Brain microvascular endothelial cell (primary cell): Measurements from ENCODE around the gene LSM12.

Source experiments
- DNase-seq: peaks from one replicate; pipeline ENCODE4 v3.0.0-alpha.2; 2020
- H3K27ac ChIP-seq: fragments of 250-450 bp; sonication (Bioruptor Pico); 2 replicates; pipeline ENCODE4 v1.5.1; 2020; ENCODE audit warnings: mild to moderate bottlenecking, moderate library complexity
- H3K27me3 ChIP-seq: fragments of 250-450 bp; sonication (Bioruptor Pico); replicated peaks from 2 replicates; pipeline ENCODE4 v1.5.1; 2020; ENCODE audit warnings: mild to moderate bottlenecking
- H3K36me3 ChIP-seq: fragments of 250-450 bp; sonication (Bioruptor Pico); replicated peaks from 2 replicates; pipeline ENCODE4 v1.5.1; 2020; ENCODE audit warnings: mild to moderate bottlenecking
- H3K4me3 ChIP-seq: 2 replicates; pipeline ENCODE4 v1.5.1; 2011; ENCODE audit warnings: low read depth, mild to moderate bottlenecking, control low read depth, low read length, moderate library complexity
- in situ Hi-C: cut with HindIII; loops from 2 replicates; pipeline ENCODE4 v1.10.0; 2017; ENCODE audit warnings: low sequenced_read_pairs, low pct_ligation_motif_present
- TF ChIP-seq, protein P1 (sequence below): IDR thresholded peaks from 2 replicates; pipeline ENCODE4 v1.5.1; 2011; ENCODE audit warnings: low read depth, mild to moderate bottlenecking, moderate library complexity, low read length, control low read depth, inconsistent platforms; ENCODE audit errors: missing control alignments

Gene LSM12

DNA sequence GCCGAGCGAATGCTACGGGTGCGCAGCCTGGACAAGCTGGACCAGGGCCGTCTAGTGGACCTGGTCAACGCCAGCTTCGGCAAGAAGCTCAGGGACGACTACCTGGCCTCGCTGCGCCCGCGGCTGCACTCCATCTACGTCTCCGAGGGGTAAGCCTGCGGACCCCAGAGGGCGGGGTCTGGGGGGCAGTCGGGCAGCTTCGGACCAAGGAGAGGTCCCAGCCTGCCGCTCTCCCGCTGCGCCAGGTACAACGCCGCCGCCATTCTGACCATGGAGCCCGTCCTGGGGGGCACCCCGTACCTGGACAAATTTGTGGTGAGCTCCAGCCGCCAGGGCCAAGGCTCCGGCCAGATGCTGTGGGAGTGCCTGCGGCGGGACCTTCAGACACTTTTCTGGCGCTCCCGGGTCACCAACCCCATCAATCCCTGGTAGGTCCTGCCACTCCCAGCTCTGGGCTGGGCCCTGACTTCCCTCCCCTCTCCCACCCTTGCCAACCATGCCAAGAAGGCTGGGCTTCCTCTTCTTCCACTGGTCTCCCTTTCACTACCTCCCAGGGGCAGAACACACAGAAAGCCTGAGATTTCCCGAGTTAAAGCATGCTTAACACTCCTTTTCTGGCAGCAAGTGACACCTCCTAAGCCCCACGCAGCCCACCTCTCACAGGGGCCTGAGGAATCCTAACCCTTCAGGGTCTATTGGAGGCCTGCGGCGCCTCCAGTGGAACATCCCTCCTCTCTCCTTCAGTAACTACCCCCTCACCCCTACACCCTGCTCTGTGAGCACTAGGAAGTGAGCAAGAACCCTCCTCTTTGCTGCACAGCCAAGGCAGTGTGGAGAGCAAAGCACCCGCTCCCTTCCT lies 58.9 kb downstream of the LSM12 start:
- H3K27me3 ChIP-seq: no peaks in the 10 kb centered on the region
- H3K27ac ChIP-seq: peak overlapping the region; percentile 4
- TF ChIP-seq, protein P1, sequence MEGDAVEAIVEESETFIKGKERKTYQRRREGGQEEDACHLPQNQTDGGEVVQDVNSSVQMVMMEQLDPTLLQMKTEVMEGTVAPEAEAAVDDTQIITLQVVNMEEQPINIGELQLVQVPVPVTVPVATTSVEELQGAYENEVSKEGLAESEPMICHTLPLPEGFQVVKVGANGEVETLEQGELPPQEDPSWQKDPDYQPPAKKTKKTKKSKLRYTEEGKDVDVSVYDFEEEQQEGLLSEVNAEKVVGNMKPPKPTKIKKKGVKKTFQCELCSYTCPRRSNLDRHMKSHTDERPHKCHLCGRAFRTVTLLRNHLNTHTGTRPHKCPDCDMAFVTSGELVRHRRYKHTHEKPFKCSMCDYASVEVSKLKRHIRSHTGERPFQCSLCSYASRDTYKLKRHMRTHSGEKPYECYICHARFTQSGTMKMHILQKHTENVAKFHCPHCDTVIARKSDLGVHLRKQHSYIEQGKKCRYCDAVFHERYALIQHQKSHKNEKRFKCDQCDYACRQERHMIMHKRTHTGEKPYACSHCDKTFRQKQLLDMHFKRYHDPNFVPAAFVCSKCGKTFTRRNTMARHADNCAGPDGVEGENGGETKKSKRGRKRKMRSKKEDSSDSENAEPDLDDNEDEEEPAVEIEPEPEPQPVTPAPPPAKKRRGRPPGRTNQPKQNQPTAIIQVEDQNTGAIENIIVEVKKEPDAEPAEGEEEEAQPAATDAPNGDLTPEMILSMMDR: no peak

GRCh38 chr17:44006598-44007345 lies 59.7 kb downstream of the LSM12 start:
- in situ Hi-C loops: no loop called here
- Histone ChIP-seq H3K27ac (peak overlapping the region; percentile 26), H3K27me3 (no peaks in the 10 kb centered on the region), H3K4me3 (peak overlapping the region; percentile 65), H3K36me3 (no peaks in the 10 kb centered on the region)
- TF ChIP-seq, protein P1: peak; percentile 82
- peak; percentile 96 for DNase-seq

More for the DNA sequence above, 58.9 kb downstream of the LSM12 start:
- Histone ChIP-seq H3K4me3 (peak overlapping the region; percentile 65), H3K36me3 (no peaks in the 10 kb centered on the region)
- in situ Hi-C loops: no loop called here
- DNase-seq: no peak

DNA sequence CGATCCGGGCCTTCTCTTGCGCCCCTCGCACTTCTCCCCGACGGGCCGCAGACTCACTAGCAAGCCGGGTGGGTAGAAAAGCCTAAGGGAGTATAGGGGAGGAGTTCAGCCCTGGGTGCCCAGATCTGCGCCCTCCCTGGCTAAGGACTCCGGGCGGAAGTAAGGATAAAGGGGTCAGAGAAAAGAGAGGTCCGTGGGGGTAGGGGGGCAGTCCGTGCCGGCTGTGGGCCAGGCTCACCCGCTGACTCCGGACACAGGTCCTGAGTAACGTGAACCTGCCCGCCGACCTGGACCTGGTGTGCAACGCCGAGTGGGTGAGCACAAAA lies 60.2 kb downstream of the LSM12 start:
- H3K4me3 ChIP-seq: peak overlapping the region; percentile 65
- in situ Hi-C loops: no loop called here
- H3K27me3 ChIP-seq: no peaks in the 10 kb centered on the region
- TF ChIP-seq, protein P1: no peak
- H3K27ac ChIP-seq: peak overlapping the region; percentile 26
- no peak for DNase-seq
- H3K36me3 ChIP-seq: no peaks in the 10 kb centered on the region

GRCh38 chr17:44005527-44006271 lies 60.8 kb downstream of the LSM12 start:
- TF ChIP-seq, protein P1: peak; percentile 47
- Histone ChIP-seq H3K4me3 (peak overlapping the region; percentile 65), H3K27me3 (no peaks in the 10 kb centered on the region), H3K27ac (no peak overlapping the region), H3K36me3 (no peaks in the 10 kb centered on the region)
- in situ Hi-C loops: no loop called here
- no peak for DNase-seq

- Histone ChIP-seq H3K4me3 (peak overlapping the region; percentile 65), H3K27ac (no peak overlapping the region), H3K36me3 (no peaks in the 10 kb centered on the region), H3K27me3 (no peaks in the 10 kb centered on the region)
- no peak for DNase-seq
- TF ChIP-seq, protein P1: no peak
- in situ Hi-C loops: no loop called here
Observed at GRCh38 chr17:44004761-44005526, 61.5 kb downstream of the LSM12 start.
